Nephron (organoid): ENCODE results near the gene FIGN.

ENCODE experiments used
- H3K27ac Mint-ChIP-seq, 3 experiments: 2 replicates each; pipeline ENCODE4 v1.8.0; 2020; ENCODE audit warnings: mixed read lengths in 3 of 3, mild to moderate bottlenecking in 2 of 3, moderate library complexity in 1 of 3
- H3K27me3 Mint-ChIP-seq: 2 replicates; pipeline ENCODE4 v1.8.0; 2021; ENCODE audit warnings: low read depth, mild to moderate bottlenecking, moderate library complexity, mixed read lengths
- H3K36me3 Mint-ChIP-seq: 2 replicates; pipeline ENCODE4 v1.8.0; 2020; ENCODE audit warnings: low read depth, mixed read lengths
- H3K4me1 Mint-ChIP-seq: 2 replicates; pipeline ENCODE4 v1.8.0; 2020; ENCODE audit warnings: mixed read lengths
- H3K4me3 Mint-ChIP-seq, 3 experiments: 2 replicates each; pipeline ENCODE4 v1.8.0; 2020; ENCODE audit warnings: mild to moderate bottlenecking in 3 of 3, mixed read lengths in 3 of 3, moderate library complexity in 2 of 3
- H3K9me3 Mint-ChIP-seq: 2 replicates; pipeline ENCODE4 v1.8.0; 2020; ENCODE audit warnings: mixed read lengths
- CTCF ChIP-seq, 3 experiments: fragments of 200-600 bp; sonication (generic); IDR thresholded peaks; one replicate each; pipeline ENCODE4 v1.5.0; 2021; ENCODE audit warnings: antibody characterized with exemption in 3 of 3; ENCODE audit not compliant: unreplicated experiment in 3 of 3

Gene FIGN

GRCh38 chr2:163759013-163759412 lies 23.2 kb upstream of the FIGN start:
- no peaks in the 10 kb centered on the region for H3K9me3 Mint-ChIP-seq
- H3K27me3 Mint-ChIP-seq: no peaks in the 10 kb centered on the region
- H3K4me3 Mint-ChIP-seq: no peak overlapping the region
- H3K4me1 Mint-ChIP-seq: peaks cover 4% of the 10 kb centered on the region
- no peak for TF ChIP-seq CTCF (IDR thresholded peaks at IDR 0.05; ENCODE audit: unreplicated experiment in 3 of 3)
- no peaks in the 10 kb centered on the region for H3K36me3 Mint-ChIP-seq
- no peak overlapping the region for H3K27ac Mint-ChIP-seq

GRCh38 chr2:163757814-163758213 lies 22.0 kb upstream of the FIGN start:
- Mint-ChIP-seq H3K36me3 (no peaks in the 10 kb centered on the region), H3K4me1 (no peaks in the 10 kb centered on the region), H3K9me3 (no peaks in the 10 kb centered on the region), H3K27me3 (no peaks in the 10 kb centered on the region), H3K4me3 (no peak overlapping the region), H3K27ac (no peak overlapping the region)
- no peak for TF ChIP-seq CTCF (IDR thresholded peaks at IDR 0.05; ENCODE audit: unreplicated experiment in 3 of 3)

- no peaks in the 10 kb centered on the region for H3K4me1 Mint-ChIP-seq
- H3K27me3 Mint-ChIP-seq: no peaks in the 10 kb centered on the region
- H3K36me3 Mint-ChIP-seq: no peaks in the 10 kb centered on the region
- H3K27ac Mint-ChIP-seq: no peak overlapping the region
- no peak overlapping the region for H3K4me3 Mint-ChIP-seq
- no peaks in the 10 kb centered on the region for H3K9me3 Mint-ChIP-seq
- no peak for TF ChIP-seq CTCF (IDR thresholded peaks at IDR 0.05; ENCODE audit: unreplicated experiment in 3 of 3)
Measured at GRCh38 chr2:163756588-163756987, 20.8 kb upstream of the FIGN start.

GRCh38 chr2:163755366-163755765 lies 19.6 kb upstream of the FIGN start:
- Mint-ChIP-seq H3K27me3 (no peaks in the 10 kb centered on the region), H3K36me3 (no peaks in the 10 kb centered on the region), H3K9me3 (no peaks in the 10 kb centered on the region), H3K4me1 (no peaks in the 10 kb centered on the region), H3K4me3 (no peak overlapping the region), H3K27ac (no peak overlapping the region)
- no peak for TF ChIP-seq CTCF (IDR thresholded peaks at IDR 0.05; ENCODE audit: unreplicated experiment in 3 of 3)

- Mint-ChIP-seq H3K27me3 (no peaks in the 10 kb centered on the region), H3K36me3 (no peaks in the 10 kb centered on the region), H3K4me3 (no peak overlapping the region), H3K4me1 (no peaks in the 10 kb centered on the region), H3K9me3 (no peaks in the 10 kb centered on the region), H3K27ac (peak overlapping the region in 1 of 3 experiments; percentile 21)
- TF ChIP-seq CTCF (IDR thresholded peaks at IDR 0.05; ENCODE audit: unreplicated experiment in 3 of 3): no peak
Measured at GRCh38 chr2:163753726-163754125, 17.9 kb upstream of the FIGN start.

- Mint-ChIP-seq H3K4me3 (no peak overlapping the region), H3K9me3 (no peaks in the 10 kb centered on the region), H3K27me3 (no peaks in the 10 kb centered on the region), H3K36me3 (no peaks in the 10 kb centered on the region), H3K4me1 (no peaks in the 10 kb centered on the region), H3K27ac (no peak overlapping the region)
- no peak for TF ChIP-seq CTCF (IDR thresholded peaks at IDR 0.05; ENCODE audit: unreplicated experiment in 3 of 3)
Measured at GRCh38 chr2:163752267-163752666, 16.5 kb upstream of the FIGN start.
